Measurements from ENCODE around the gene SNX10.

- TF ChIP-seq, protein P1, sequence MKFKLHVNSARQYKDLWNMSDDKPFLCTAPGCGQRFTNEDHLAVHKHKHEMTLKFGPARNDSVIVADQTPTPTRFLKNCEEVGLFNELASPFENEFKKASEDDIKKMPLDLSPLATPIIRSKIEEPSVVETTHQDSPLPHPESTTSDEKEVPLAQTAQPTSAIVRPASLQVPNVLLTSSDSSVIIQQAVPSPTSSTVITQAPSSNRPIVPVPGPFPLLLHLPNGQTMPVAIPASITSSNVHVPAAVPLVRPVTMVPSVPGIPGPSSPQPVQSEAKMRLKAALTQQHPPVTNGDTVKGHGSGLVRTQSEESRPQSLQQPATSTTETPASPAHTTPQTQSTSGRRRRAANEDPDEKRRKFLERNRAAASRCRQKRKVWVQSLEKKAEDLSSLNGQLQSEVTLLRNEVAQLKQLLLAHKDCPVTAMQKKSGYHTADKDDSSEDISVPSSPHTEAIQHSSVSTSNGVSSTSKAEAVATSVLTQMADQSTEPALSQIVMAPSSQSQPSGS (IDR thresholded peaks at IDR 0.05; ENCODE audit: low read length): no peak
- TF ChIP-seq POLR2A (IDR thresholded peaks at IDR 0.05; ENCODE audit: control extremely low read depth in 1 of 2, low read depth in 2 of 2, low read length in 2 of 2) (no peak), TBP (IDR thresholded peaks at IDR 0.05; ENCODE audit: low read depth, low read length) (no peak), E2F6 (IDR thresholded peaks at IDR 0.05) (no peak)
- TF ChIP-seq, protein P2, sequence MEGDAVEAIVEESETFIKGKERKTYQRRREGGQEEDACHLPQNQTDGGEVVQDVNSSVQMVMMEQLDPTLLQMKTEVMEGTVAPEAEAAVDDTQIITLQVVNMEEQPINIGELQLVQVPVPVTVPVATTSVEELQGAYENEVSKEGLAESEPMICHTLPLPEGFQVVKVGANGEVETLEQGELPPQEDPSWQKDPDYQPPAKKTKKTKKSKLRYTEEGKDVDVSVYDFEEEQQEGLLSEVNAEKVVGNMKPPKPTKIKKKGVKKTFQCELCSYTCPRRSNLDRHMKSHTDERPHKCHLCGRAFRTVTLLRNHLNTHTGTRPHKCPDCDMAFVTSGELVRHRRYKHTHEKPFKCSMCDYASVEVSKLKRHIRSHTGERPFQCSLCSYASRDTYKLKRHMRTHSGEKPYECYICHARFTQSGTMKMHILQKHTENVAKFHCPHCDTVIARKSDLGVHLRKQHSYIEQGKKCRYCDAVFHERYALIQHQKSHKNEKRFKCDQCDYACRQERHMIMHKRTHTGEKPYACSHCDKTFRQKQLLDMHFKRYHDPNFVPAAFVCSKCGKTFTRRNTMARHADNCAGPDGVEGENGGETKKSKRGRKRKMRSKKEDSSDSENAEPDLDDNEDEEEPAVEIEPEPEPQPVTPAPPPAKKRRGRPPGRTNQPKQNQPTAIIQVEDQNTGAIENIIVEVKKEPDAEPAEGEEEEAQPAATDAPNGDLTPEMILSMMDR (IDR thresholded peaks at IDR 0.05; ENCODE audit: control extremely low read depth in 1 of 3, insufficient read depth in 1 of 3, low read depth in 1 of 3, low read length in 3 of 3): no peak
Observed at GRCh38 chr7:26318921-26319320, 27.3 kb downstream of the SNX10 start.

Measured in H1 (cell line).